SK-N-SH (cell line): Measurements from ENCODE around the gene FBXO3. TPM values are rescaled to one million over a fixed set of nuclear protein-coding genes. Genes with fewer than 3 reads are reported as not detected.

Experiments used
- CTCF ChIA-PET: fragments of 300-600, 350-600 bp; formaldehyde crosslinking; extraction: SDS; loops from one replicate; lab custom pipeline; 2021; lab: Yijun Ruan, JAX
- POLR2A ChIA-PET: fragments of 350-600 bp; sonication (Branson Sonifier 250); formaldehyde crosslinking; extraction: SDS; loops from one replicate; lab custom pipeline; 2020; ENCODE audit warnings: antibody characterized with exemption, inconsistent platforms; lab: Yijun Ruan, JAX
- DNase-seq: peaks from one replicate; pipeline ENCODE4 v3.0.0; 2012
- H2AFZ ChIP-seq: fragments of 200-600 bp; sonication (generic); 2 replicates; pipeline ENCODE4 v1.8.1; 2016; ENCODE audit warnings: antibody characterized with exemption, mild to moderate bottlenecking, low read depth
- H3F3A ChIP-seq: fragments of 200-600 bp; sonication (generic); replicated peaks from 2 replicates; pipeline ENCODE3; 2016; ENCODE audit warnings: antibody characterized with exemption, mild to moderate bottlenecking; ENCODE audit not compliant: insufficient read depth
- H3K27ac ChIP-seq, 2 experiments: fragments of 200-500 bp in 1 of 2; fragments of 200-600 bp in 1 of 2; sonication (Bioruptor generic) in 1 of 2; sonication (generic), shearing (Covaris generic) in 1 of 2; 2 replicates each; pipeline versions ENCODE4 v1.5.1 to v1.6.1; 2014 to 2016; ENCODE audit warnings: low read depth in 2 of 2, inconsistent platforms in 1 of 2, low read length in 1 of 2, mild to moderate bottlenecking in 1 of 2, mixed read lengths in 1 of 2
- H3K27me3 ChIP-seq: fragments of 200-600 bp; sonication (generic), shearing (Covaris generic); 2 replicates; pipeline ENCODE4 v1.6.1; 2016; ENCODE audit warnings: mixed run types; ENCODE audit not compliant: insufficient read depth
- H3K36me3 ChIP-seq, 2 experiments: fragments of 200-500 bp in 1 of 2; fragments of 200-600 bp in 1 of 2; sonication (Bioruptor generic) in 1 of 2; sonication (generic) in 1 of 2; replicated peaks in 1 of 2; 2 replicates each; pipeline versions ENCODE3 to v1.5.1; 2014 to 2016; ENCODE audit warnings: low read length in 1 of 2, mild to moderate bottlenecking in 1 of 2; ENCODE audit not compliant: insufficient read depth in 2 of 2, control insufficient read depth in 1 of 2
- H3K4me1 ChIP-seq, 2 experiments: fragments of 200-500 bp in 1 of 2; fragments of 200-600 bp in 1 of 2; sonication (Bioruptor generic) in 1 of 2; sonication (generic), shearing (Covaris generic) in 1 of 2; 2 replicates each; pipeline versions ENCODE4 v1.5.1 to v1.6.1; 2014 to 2016; ENCODE audit warnings: low read depth in 1 of 2, low read length in 1 of 2, mixed run types in 1 of 2; ENCODE audit not compliant: insufficient read depth in 2 of 2, control insufficient read depth in 1 of 2
- H3K4me2 ChIP-seq: fragments of 200-600 bp; sonication (generic), shearing (Covaris generic); 2 replicates; pipeline ENCODE4 v1.6.1; 2017; ENCODE audit warnings: mixed run types
- H3K4me3 ChIP-seq, 2 experiments: fragments of 200-500 bp in 1 of 2; fragments of 200-600 bp in 1 of 2; sonication (Bioruptor generic) in 1 of 2; sonication (generic), shearing (Covaris generic) in 1 of 2; 2 replicates each; pipeline versions ENCODE4 v1.5.1 to v1.8.1; 2014 to 2016; ENCODE audit warnings: low read depth in 2 of 2, inconsistent platforms in 1 of 2, low read length in 1 of 2, mild to moderate bottlenecking in 1 of 2, mixed read lengths in 1 of 2, moderate library complexity in 1 of 2
- H3K79me2 ChIP-seq: fragments of 200-600 bp; sonication (generic); 2 replicates; pipeline ENCODE4 v1.8.1; 2017; ENCODE audit warnings: mild to moderate bottlenecking; ENCODE audit not compliant: insufficient read depth
- H3K9ac ChIP-seq: fragments of 200-600 bp; sonication (generic); 2 replicates; pipeline ENCODE4 v1.6.1; 2017; ENCODE audit warnings: mixed run types
- H3K9me2 ChIP-seq: fragments of 200-600 bp; sonication (generic); 2 replicates; pipeline ENCODE4 v1.6.1; 2017; ENCODE audit warnings: mixed run types
- H3K9me3 ChIP-seq: fragments of 200-600 bp; sonication (generic); 2 replicates; pipeline ENCODE4 v1.6.1; 2017; ENCODE audit warnings: mixed run types, mild to moderate bottlenecking, moderate library complexity
- H4K20me1 ChIP-seq: fragments of 200-600 bp; sonication (generic); 2 replicates; pipeline ENCODE4 v1.6.1; 2017; ENCODE audit warnings: mild to moderate bottlenecking, mixed run types; ENCODE audit not compliant: insufficient read depth
- CHD2 ChIP-seq: fragments of 150-350 bp; IDR thresholded peaks from 2 replicates; pipeline ENCODE4 v1.6.1; 2018; ENCODE audit warnings: low read length; ENCODE audit not compliant: partially characterized antibody
- ELF1 ChIP-seq: IDR thresholded peaks from 2 replicates; pipeline ENCODE4 v1.4.0; 2012
- EZH2phosphoT487 ChIP-seq: fragments of 200-600 bp; sonication (generic); IDR thresholded peaks from 2 replicates; pipeline ENCODE4 v1.6.1; 2017; ENCODE audit warnings: low read depth, mixed run types, mild to moderate bottlenecking, antibody characterized with exemption, moderate library complexity, borderline replicate concordance
- FOSL2 ChIP-seq: IDR thresholded peaks from 2 replicates; pipeline ENCODE4 v1.4.0; 2012; ENCODE audit warnings: low read depth, mild to moderate bottlenecking, moderate library complexity, borderline replicate concordance
- FOXM1 ChIP-seq: IDR thresholded peaks from 2 replicates; pipeline ENCODE4 v1.4.0; 2012; ENCODE audit warnings: low read depth, mild to moderate bottlenecking
- MEF2A ChIP-seq: IDR thresholded peaks from 2 replicates; pipeline ENCODE4 v1.4.0; 2012; ENCODE audit warnings: low read depth, borderline replicate concordance
- NFIC ChIP-seq: IDR thresholded peaks from 2 replicates; pipeline ENCODE4 v1.4.0; 2012; ENCODE audit warnings: borderline replicate concordance
- NRF1 ChIP-seq: IDR thresholded peaks from 2 replicates; pipeline ENCODE4 v1.6.1; 2012; ENCODE audit warnings: low read depth, mild to moderate bottlenecking, low read length
- PBX3 ChIP-seq: IDR thresholded peaks from 2 replicates; pipeline ENCODE4; 2012
- POLR2AphosphoS5 ChIP-seq: IDR thresholded peaks from 2 replicates; pipeline ENCODE4 v1.6.1; 2012; ENCODE audit warnings: low read depth, low read length
- RAD21 ChIP-seq: IDR thresholded peaks from 2 replicates; pipeline ENCODE4 v1.6.1; 2012; ENCODE audit warnings: mild to moderate bottlenecking, low read length
- REST ChIP-seq: IDR thresholded peaks from 2 replicates; pipeline ENCODE4 v1.6.1; 2012; ENCODE audit warnings: mild to moderate bottlenecking, low read depth, low read length, moderate library complexity
- RFX5 ChIP-seq: IDR thresholded peaks from 2 replicates; pipeline ENCODE4 v1.6.1; 2012; ENCODE audit warnings: mild to moderate bottlenecking, improper control_type of control experiment, low read length
- RXRA ChIP-seq: IDR thresholded peaks from 2 replicates; pipeline ENCODE4 v1.4.0; 2012; ENCODE audit warnings: low read depth, mild to moderate bottlenecking, borderline replicate concordance
- SIN3A ChIP-seq: IDR thresholded peaks from 2 replicates; pipeline ENCODE4 v1.6.1; 2012; ENCODE audit warnings: low read depth, mild to moderate bottlenecking, low read length, moderate library complexity, borderline replicate concordance
- SMC3 ChIP-seq: IDR thresholded peaks from 2 replicates; pipeline ENCODE4 v1.6.1; 2012; ENCODE audit warnings: low read depth, low read length, improper control_type of control experiment
- TAF1 ChIP-seq: IDR thresholded peaks from 2 replicates; pipeline ENCODE4 v1.6.1; 2012; ENCODE audit warnings: low read depth, mild to moderate bottlenecking, low read length, moderate library complexity, borderline replicate concordance
- TCF12 ChIP-seq: IDR thresholded peaks from 2 replicates; pipeline ENCODE4 v1.4.0; 2012
- TEAD4 ChIP-seq: IDR thresholded peaks from 2 replicates; pipeline ENCODE4 v1.4.0; 2012; ENCODE audit warnings: mild to moderate bottlenecking, borderline replicate concordance; ENCODE audit not compliant: insufficient read depth
- YY1 ChIP-seq: IDR thresholded peaks from 2 replicates; pipeline ENCODE4 v1.4.0; 2012; ENCODE audit warnings: low read depth, mild to moderate bottlenecking
- ZBTB33 ChIP-seq: IDR thresholded peaks from 2 replicates; pipeline ENCODE4 v1.4.0; 2012; ENCODE audit warnings: low read depth, borderline replicate concordance
- WGBS: methylation state at CpG from one replicate; pipeline ENCODE4 v1.1.6; 2017; ENCODE audit warnings: low lambda C conversion rate; 5-methylcytosine and 5-hydroxymethylcytosine counted together
- polyA plus RNA-seq, 3 experiments: library from polyadenylated mRNA; depleted of rRNA; stranded (reverse); fragments of >200 nt; gene quantifications; 2 replicates each; pipeline ENCODE4 v1.2.3, GENCODE V29; 2012

The FBXO3 gene
- polyA plus RNA-seq, 1 of the 3 experiments (the other 2 are of a cell fraction): 17.9 TPM

DNA sequence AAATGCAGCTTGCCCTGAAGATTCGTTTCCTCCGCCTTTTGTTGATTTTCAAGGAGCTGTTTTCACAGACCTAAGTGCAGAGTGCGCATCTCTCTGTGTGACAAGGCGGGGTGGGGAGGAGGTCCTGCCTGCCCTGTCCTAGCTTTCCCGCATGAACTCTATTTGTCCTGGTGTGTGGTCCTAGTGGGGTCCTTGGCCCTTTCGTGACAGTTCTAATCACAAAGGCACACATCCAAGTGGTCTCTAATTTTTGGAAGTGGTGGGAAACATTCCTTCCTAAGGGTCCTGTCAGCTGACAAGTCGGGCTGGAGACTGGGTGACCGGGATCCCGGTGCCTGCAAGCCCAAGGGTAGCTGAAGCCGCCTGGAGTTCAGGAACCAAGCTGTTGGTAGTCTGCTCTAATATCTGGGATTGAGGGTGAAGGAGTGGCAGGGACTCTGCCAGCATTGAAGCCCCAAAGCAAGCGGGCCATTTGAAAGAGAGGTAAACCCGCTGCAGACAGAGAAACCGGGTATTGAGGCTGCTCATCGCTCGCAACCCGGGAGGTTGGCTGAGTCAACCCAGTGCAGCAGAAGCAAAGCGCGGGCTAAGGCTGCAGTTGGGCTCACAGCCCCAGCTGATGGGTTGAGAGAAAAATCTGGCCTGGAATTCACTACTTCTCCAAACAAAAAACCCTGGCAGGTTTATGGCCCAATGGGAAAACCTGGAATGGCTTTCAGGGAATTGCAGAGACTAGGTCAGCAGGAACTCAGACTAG lies 28.1 kb upstream of the FBXO3 start (continued):
- peak; percentile 32; the same call in 1 of the 2 replicates for TF ChIP-seq POLR2AphosphoS5
- TF ChIP-seq YY1: peak; percentile 82
- TF ChIP-seq RAD21: no peak; the same call in 1 of the 2 replicates
- peak; percentile 78; the same call in 1 of the 2 replicates for TF ChIP-seq SIN3A
- TF ChIP-seq CHD2: peak; percentile 61
- TF ChIP-seq EZH2phosphoT487: no peak
- no peak for TF ChIP-seq TEAD4
- TF ChIP-seq TAF1: 0 out of 2 replicates have a peak, but pooled peaks have one; percentile 59
- peak; percentile 56 for TF ChIP-seq PBX3
- peak; percentile 54 for TF ChIP-seq TCF12
- no peak for TF ChIP-seq SMC3
- TF ChIP-seq FOXM1: no peak

DNA sequence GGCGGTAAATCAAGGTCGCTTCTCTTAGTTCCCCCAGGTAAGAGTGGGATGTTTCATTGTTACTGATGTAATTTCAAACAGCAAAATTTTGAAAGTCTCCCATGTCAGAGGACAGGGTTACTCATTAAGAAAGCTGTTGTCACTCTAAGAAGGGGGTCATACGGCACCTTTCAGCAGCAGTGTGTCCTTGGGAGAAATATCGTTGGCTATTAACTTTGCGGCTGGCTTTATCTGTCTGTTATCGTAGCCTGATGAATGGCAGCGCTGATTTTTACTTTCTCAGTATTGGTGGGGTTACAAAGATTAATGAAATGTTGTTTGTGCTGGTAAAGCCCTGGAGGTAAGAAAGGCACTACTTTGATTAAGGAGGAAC lies 27.5 kb upstream of the FBXO3 start:
- no peaks in the 10 kb centered on the region for H4K20me1 ChIP-seq
- H3K4me1 ChIP-seq: peaks cover 5 to 9% of the 10 kb centered on the region in 2 experiments; a peak in 3 of 4 replicates
- no peaks in the 10 kb centered on the region for H3K36me3 ChIP-seq
- CTCF ChIA-PET: interaction anchor here (0.9 to 1.8 kb wide), 7 partner anchors 9 to 60 kb away, joined by 3 to 13 read pairs (median 4); no protein-coding TSS in a partner anchor
- POLR2A ChIA-PET: interaction anchor here (0.6 to 1.5 kb wide), 4 partner anchors 23 to 101 kb away, joined by 3 to 6 read pairs (median 6); partner anchors contain the start of genes C11orf91 and CD59
- no peaks in the 10 kb centered on the region for H3F3A ChIP-seq
- no peaks in the 10 kb centered on the region for H3K79me2 ChIP-seq
- DNase-seq: no peak
- peak overlapping the region; percentile 52 to 56; a peak in 3 of 4 replicates for H3K4me3 ChIP-seq
- H3K9me3 ChIP-seq: no peaks in the 10 kb centered on the region
- peak overlapping the region; percentile 82 for H3K4me2 ChIP-seq
- H3K27ac ChIP-seq: no peak overlapping the region
- H3K9me2 ChIP-seq: no peaks in the 10 kb centered on the region
- peaks cover 5% of the 10 kb centered on the region; the same call in 1 of the 2 replicates for H3K27me3 ChIP-seq
- H3K9ac ChIP-seq: no peak overlapping the region
- WGBS: 39% methylated on average over 7 of the region's 7 CpGs
- H2AFZ ChIP-seq: peak overlapping the region; percentile 90
- TF ChIP-seq REST: no peak
- no peak for TF ChIP-seq RAD21
- TF ChIP-seq RFX5: no peak
- no peak for TF ChIP-seq CHD2
- TF ChIP-seq EZH2phosphoT487: no peak
- TF ChIP-seq FOSL2: no peak
- no peak for TF ChIP-seq SMC3
- no peak for TF ChIP-seq TCF12
- TF ChIP-seq RXRA: no peak
- TF ChIP-seq ELF1: no peak
- TF ChIP-seq NRF1: no peak
- TF ChIP-seq NFIC: no peak
- TF ChIP-seq MEF2A: no peak
- no peak for TF ChIP-seq POLR2AphosphoS5
- no peak for TF ChIP-seq PBX3
- no peak for TF ChIP-seq TEAD4
- TF ChIP-seq ZBTB33: no peak
